Measurements from ENCODE around the gene FGGY. TPM values are rescaled to one million over a fixed set of nuclear protein-coding genes. Genes with fewer than 3 reads are reported as not detected.

The FGGY gene, protein sequence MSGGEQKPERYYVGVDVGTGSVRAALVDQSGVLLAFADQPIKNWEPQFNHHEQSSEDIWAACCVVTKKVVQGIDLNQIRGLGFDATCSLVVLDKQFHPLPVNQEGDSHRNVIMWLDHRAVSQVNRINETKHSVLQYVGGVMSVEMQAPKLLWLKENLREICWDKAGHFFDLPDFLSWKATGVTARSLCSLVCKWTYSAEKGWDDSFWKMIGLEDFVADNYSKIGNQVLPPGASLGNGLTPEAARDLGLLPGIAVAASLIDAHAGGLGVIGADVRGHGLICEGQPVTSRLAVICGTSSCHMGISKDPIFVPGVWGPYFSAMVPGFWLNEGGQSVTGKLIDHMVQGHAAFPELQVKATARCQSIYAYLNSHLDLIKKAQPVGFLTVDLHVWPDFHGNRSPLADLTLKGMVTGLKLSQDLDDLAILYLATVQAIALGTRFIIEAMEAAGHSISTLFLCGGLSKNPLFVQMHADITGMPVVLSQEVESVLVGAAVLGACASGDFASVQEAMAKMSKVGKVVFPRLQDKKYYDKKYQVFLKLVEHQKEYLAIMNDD
- total RNA-seq (10 to 100 TPM; 16.0 to 67.0 TPM), polyA plus RNA-seq (10 to 100 TPM; 33.8 to 53.0 TPM)

- Histone ChIP-seq H3K27me3 (ENCODE audit: control insufficient read depth in 4 of 4, insufficient read depth in 4 of 4, low read length in 3 of 4) (no peaks in the 10 kb centered on the region), H3K9me3 (ENCODE audit: control insufficient read depth in 4 of 4, low read length in 3 of 4) (no peaks in the 10 kb centered on the region), H3K9ac (ENCODE audit: low read depth in 1 of 2, low read length in 2 of 2) (peak within 1 kb of the TSS; percentile 93 to 98), H3K27ac (ENCODE audit: low read depth in 1 of 2, low read length in 2 of 2) (peak within 1 kb of the TSS; percentile 92 to 96), H3K4me1 (ENCODE audit: control insufficient read depth in 4 of 4, insufficient read depth in 4 of 4, low read length in 3 of 4) (peaks cover 0 to 38% (median 16%) of the 10 kb centered on the region in 4 donors), H3K4me3 (ENCODE audit: low read depth in 1 of 3, low read length in 3 of 3) (peak within 1 kb of the TSS; percentile 44 to 88 (median 65)), H3K36me3 (ENCODE audit: control insufficient read depth in 4 of 4, insufficient read depth in 3 of 4, low read depth in 1 of 4, low read length in 3 of 4) (no peaks in the 10 kb centered on the region)
- DNase-seq (ENCODE audit: low spot score) = peak; percentile 86
- under 1% methylated on average over 78 of the region's 78 CpGs for WGBS
- TF ChIP-seq CTCF (IDR thresholded peaks at IDR 0.05; ENCODE audit: low read depth, low read length, missing input control) (peak; percentile 12), JUND (IDR thresholded peaks at IDR 0.05) (peak; percentile 8 to 22), RXRA (IDR thresholded peaks at IDR 0.05) (peak; percentile 72 to 76), TAF1 (conservative IDR thresholded peaks at IDR 0.05) (peak; percentile 92), FOXA2 (IDR thresholded peaks at IDR 0.05) (no peak), FOXA1 (IDR thresholded peaks at IDR 0.05) (peak; percentile 27), SP1 (IDR thresholded peaks at IDR 0.05) (peak; percentile 69), HNF4A (conservative IDR thresholded peaks at IDR 0.05) (peak; percentile 5 to 25), MAX (IDR thresholded peaks at IDR 0.05) (peak; percentile 65), EGR1 (IDR thresholded peaks at IDR 0.05; ENCODE audit: low read depth in 2 of 2) (no peak), YY1 (IDR thresholded peaks at IDR 0.05) (no peak), GABPA (IDR thresholded peaks at IDR 0.05 in 1 of 2, conservative IDR thresholded peaks at IDR 0.05 in 1 of 2) (no peak), RAD21 (IDR thresholded peaks at IDR 0.05) (peak; percentile 58 to 72), NR2F2 (IDR thresholded peaks at IDR 0.05) (peak; percentile 64)
- TF ChIP-seq, protein P1, sequence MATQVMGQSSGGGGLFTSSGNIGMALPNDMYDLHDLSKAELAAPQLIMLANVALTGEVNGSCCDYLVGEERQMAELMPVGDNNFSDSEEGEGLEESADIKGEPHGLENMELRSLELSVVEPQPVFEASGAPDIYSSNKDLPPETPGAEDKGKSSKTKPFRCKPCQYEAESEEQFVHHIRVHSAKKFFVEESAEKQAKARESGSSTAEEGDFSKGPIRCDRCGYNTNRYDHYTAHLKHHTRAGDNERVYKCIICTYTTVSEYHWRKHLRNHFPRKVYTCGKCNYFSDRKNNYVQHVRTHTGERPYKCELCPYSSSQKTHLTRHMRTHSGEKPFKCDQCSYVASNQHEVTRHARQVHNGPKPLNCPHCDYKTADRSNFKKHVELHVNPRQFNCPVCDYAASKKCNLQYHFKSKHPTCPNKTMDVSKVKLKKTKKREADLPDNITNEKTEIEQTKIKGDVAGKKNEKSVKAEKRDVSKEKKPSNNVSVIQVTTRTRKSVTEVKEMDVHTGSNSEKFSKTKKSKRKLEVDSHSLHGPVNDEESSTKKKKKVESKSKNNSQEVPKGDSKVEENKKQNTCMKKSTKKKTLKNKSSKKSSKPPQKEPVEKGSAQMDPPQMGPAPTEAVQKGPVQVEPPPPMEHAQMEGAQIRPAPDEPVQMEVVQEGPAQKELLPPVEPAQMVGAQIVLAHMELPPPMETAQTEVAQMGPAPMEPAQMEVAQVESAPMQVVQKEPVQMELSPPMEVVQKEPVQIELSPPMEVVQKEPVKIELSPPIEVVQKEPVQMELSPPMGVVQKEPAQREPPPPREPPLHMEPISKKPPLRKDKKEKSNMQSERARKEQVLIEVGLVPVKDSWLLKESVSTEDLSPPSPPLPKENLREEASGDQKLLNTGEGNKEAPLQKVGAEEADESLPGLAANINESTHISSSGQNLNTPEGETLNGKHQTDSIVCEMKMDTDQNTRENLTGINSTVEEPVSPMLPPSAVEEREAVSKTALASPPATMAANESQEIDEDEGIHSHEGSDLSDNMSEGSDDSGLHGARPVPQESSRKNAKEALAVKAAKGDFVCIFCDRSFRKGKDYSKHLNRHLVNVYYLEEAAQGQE (IDR thresholded peaks at IDR 0.05) = peak; percentile 93
- TF ChIP-seq, protein P2, sequence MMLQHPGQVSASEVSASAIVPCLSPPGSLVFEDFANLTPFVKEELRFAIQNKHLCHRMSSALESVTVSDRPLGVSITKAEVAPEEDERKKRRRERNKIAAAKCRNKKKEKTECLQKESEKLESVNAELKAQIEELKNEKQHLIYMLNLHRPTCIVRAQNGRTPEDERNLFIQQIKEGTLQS (IDR thresholded peaks at IDR 0.05) = no peak
- TF ChIP-seq, protein P3, sequence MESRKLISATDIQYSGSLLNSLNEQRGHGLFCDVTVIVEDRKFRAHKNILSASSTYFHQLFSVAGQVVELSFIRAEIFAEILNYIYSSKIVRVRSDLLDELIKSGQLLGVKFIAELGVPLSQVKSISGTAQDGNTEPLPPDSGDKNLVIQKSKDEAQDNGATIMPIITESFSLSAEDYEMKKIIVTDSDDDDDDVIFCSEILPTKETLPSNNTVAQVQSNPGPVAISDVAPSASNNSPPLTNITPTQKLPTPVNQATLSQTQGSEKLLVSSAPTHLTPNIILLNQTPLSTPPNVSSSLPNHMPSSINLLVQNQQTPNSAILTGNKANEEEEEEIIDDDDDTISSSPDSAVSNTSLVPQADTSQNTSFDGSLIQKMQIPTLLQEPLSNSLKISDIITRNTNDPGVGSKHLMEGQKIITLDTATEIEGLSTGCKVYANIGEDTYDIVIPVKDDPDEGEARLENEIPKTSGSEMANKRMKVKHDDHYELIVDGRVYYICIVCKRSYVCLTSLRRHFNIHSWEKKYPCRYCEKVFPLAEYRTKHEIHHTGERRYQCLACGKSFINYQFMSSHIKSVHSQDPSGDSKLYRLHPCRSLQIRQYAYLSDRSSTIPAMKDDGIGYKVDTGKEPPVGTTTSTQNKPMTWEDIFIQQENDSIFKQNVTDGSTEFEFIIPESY (IDR thresholded peaks at IDR 0.05) = no peak
Measured at GRCh38 chr1:59296358-59297256, at the start of gene FGGY. Gene FGGY (plus strand): TSS chr1:59297094. CDS start chr1:59321550, 24,456 bp downstream.

Data from liver (tissue), 9 donors.